Common myeloid progenitor, CD34-positive (primary cell): ENCODE data around the gene FOXO6.

Experiments used
- CTCF ChIA-PET: fragments of 350-600 bp; sonication (Branson Sonifier 250); formaldehyde crosslinking; loops from one replicate; lab custom pipeline; 2021; ENCODE audit warnings: antibody characterized with exemption; lab: Charles Lee
- POLR2A ChIA-PET: fragments of 350-600 bp; sonication (Branson Sonifier 250); formaldehyde crosslinking; loops from one replicate; lab custom pipeline; 2021; ENCODE audit warnings: antibody characterized with exemption; lab: Charles Lee
- DNase-seq, 3 donors: peaks; one replicate each; pipeline versions ENCODE4 v3.0.0 to v3.0.0-alpha.2; 2013
- H3K27ac ChIP-seq, 2 experiments: 1 replicate in 1 of 2; 2 replicates in 1 of 2; pipeline ENCODE4 v1.7.0; 2013; ENCODE audit warnings: inconsistent platforms in 2 of 2, low read length in 2 of 2, mild to moderate bottlenecking in 2 of 2, low read depth in 1 of 2, moderate library complexity in 1 of 2; ENCODE audit not compliant: severe bottlenecking in 2 of 2, insufficient read depth in 1 of 2, poor library complexity in 1 of 2
- H3K27me3 ChIP-seq, 5 experiments: replicated peaks in 2 of 5; 1 replicate in 3 of 5; 2 replicates in 2 of 5; pipeline versions ENCODE4 v1.6.1 to v1.7.0; 2013; ENCODE audit warnings: low read length in 4 of 5, mild to moderate bottlenecking in 2 of 5, moderate library complexity in 2 of 5, inconsistent platforms in 1 of 5; ENCODE audit not compliant: insufficient read depth in 5 of 5, control insufficient read depth in 4 of 5
- H3K36me3 ChIP-seq, 4 experiments: 1 replicate in 2 of 4; 2 replicates in 2 of 4; pipeline versions ENCODE4 v1.6.1 to v1.7.0; 2013; ENCODE audit warnings: low read length in 3 of 4, control low read depth in 1 of 4, mild to moderate bottlenecking in 1 of 4; ENCODE audit not compliant: control insufficient read depth in 4 of 4, insufficient read depth in 4 of 4
- H3K4me1 ChIP-seq, 4 experiments: 1 replicate in 3 of 4; 2 replicates in 1 of 4; pipeline versions ENCODE4 v1.6.1 to v1.7.1; 2013; ENCODE audit warnings: low read length in 3 of 4, mild to moderate bottlenecking in 3 of 4, control low read depth in 1 of 4, inconsistent platforms in 1 of 4, moderate library complexity in 1 of 4; ENCODE audit not compliant: control insufficient read depth in 4 of 4, insufficient read depth in 4 of 4; ENCODE audit errors: control extremely low read depth in 1 of 4
- H3K4me3 ChIP-seq, 7 experiments: 1 replicate in 4 of 7; 2 replicates in 3 of 7; pipeline versions ENCODE4 v1.5.1 to v1.7.0; 2013; ENCODE audit warnings: mild to moderate bottlenecking in 7 of 7, low read length in 6 of 7, moderate library complexity in 6 of 7, inconsistent platforms in 2 of 7, low read depth in 2 of 7, control low read depth in 1 of 7; ENCODE audit not compliant: insufficient read depth in 4 of 7, control insufficient read depth in 1 of 7; ENCODE audit errors: extremely low read depth in 1 of 7
- H3K9me3 ChIP-seq, 5 experiments: 1 replicate in 4 of 5; 2 replicates in 1 of 5; pipeline versions ENCODE4 v1.6.1 to v1.7.1; 2013; ENCODE audit warnings: low read length in 4 of 5, mild to moderate bottlenecking in 2 of 5, inconsistent platforms in 1 of 5, low read depth in 1 of 5, moderate library complexity in 1 of 5; ENCODE audit not compliant: control insufficient read depth in 4 of 5, insufficient read depth in 2 of 5; ENCODE audit errors: control extremely low read depth in 1 of 5
- WGBS: methylation state at CpG from one replicate; pipeline ENCODE4 v1.1.5; 2013; ENCODE audit not compliant: insufficient coverage; 5-methylcytosine and 5-hydroxymethylcytosine counted together

Gene FOXO6

DNA sequence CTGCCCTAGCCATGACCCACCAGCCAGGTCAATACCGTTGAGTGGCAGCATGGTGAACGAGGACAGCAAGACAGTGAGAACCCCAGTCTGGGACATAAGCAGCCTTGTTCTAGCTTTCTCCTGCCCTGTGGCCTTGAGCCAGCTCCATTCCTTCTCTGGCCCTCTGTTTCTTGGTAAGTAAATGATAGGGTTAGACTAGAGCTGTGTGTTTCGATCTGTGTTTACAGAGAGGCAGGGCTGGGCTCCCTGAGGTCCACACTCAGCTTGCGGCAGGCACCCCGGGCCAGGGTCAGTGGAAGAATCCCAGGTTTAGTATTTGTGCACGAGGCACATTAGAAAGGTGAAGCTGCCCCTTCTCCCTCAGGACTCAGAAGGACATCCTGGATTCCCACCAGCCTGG is 27.3 kb downstream of the FOXO6 start:
- ChIA-PET CTCF (no interaction called here), POLR2A (no interaction called here)
- Histone ChIP-seq H3K27ac (no peak overlapping the region), H3K9me3 (no peaks in the 10 kb centered on the region), H3K27me3 (peaks cover 2 to 34% (median 25%) of the 10 kb centered on the region in 5 experiments), H3K36me3 (no peaks in the 10 kb centered on the region), H3K4me1 (peaks cover 0 to 9% (median 3%) of the 10 kb centered on the region in 4 experiments), H3K4me3 (no peak overlapping the region)
- DNase-seq, result no peak
- WGBS, result 98% methylated on average over 5 of the region's 6 CpGs

DNA sequence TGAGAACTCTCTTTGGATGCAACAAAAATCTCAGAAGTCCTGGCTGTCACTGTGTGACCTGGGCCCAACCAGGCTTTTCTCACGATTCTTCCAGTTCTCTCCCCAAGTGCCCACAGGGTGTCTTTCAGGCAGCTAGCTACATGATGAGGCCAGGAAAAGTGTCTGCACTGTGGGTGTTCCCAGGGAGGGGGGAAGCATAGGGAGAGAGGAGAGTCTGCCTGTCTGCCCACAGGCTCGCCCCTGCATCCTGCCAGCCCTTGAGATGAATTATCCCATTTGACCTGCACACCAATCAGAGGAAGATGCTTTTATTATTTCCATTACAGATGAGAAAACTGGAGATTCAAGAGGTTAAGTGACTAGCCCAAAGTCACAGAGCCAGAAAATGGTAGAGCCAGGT is 27.8 kb downstream of the FOXO6 start:
- CTCF ChIA-PET, result no interaction called here
- POLR2A ChIA-PET, result no interaction called here
- Histone ChIP-seq H3K27me3 (peaks cover under 1 to 29% (median 20%) of the 10 kb centered on the region in 5 experiments), H3K9me3 (no peaks in the 10 kb centered on the region), H3K4me1 (peaks cover 0 to 6% (median 2%) of the 10 kb centered on the region in 4 experiments), H3K27ac (no peak overlapping the region), H3K4me3 (no peak overlapping the region), H3K36me3 (no peaks in the 10 kb centered on the region)
- no peak for DNase-seq
- no CpG with 5 or more reads among the region's 2 CpGs for WGBS

GRCh38 chr1:41390166-41390565 is 28.9 kb downstream of the FOXO6 start:
- Histone ChIP-seq H3K27me3 (peaks cover 0 to 26% (median 14%) of the 10 kb centered on the region in 5 experiments), H3K4me3 (no peak overlapping the region), H3K27ac (no peak overlapping the region), H3K4me1 (peaks cover 0 to 6% (median 2%) of the 10 kb centered on the region in 4 experiments), H3K9me3 (no peaks in the 10 kb centered on the region), H3K36me3 (no peaks in the 10 kb centered on the region)
- CTCF ChIA-PET, result interaction anchor here (1.4 kb wide), 1 partner anchor 33 kb away, joined by 3 read pairs; no protein-coding TSS in a partner anchor
- WGBS, result 93% methylated on average over 7 of the region's 10 CpGs
- DNase-seq, result no peak
- POLR2A ChIA-PET, result no interaction called here

DNA sequence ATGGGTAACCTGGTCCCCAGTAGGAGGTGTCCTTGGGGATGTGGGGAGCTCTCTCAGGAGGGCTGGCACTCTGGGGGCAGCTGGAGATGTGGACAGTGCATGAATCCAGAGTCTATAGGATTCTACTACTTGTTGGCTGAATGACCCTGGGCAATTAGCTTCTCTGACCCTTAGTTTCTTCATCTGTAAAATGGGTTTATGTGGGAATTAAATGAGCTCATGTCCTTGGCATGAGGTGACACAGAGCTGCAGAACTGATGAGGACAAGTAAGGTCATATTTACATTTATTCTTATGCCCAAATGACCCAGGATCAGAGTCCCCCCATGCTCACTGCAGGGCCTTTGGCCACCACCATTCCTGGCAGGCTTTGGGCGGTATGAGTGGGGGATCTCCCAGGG is 29.3 kb downstream of the FOXO6 start:
- POLR2A ChIA-PET, result no interaction called here
- H3K36me3 ChIP-seq, result no peaks in the 10 kb centered on the region
- H3K4me3 ChIP-seq, result no peak overlapping the region
- CTCF ChIA-PET, result interaction anchor here (1.4 kb wide), 1 partner anchor 33 kb away, joined by 3 read pairs; no protein-coding TSS in a partner anchor
- H3K27ac ChIP-seq, result no peak overlapping the region
- H3K9me3 ChIP-seq, result no peaks in the 10 kb centered on the region
- H3K27me3 ChIP-seq, result peaks cover 0 to 26% (median 14%) of the 10 kb centered on the region in 5 experiments
- 100% methylated on average over 1 of the region's 1 CpG for WGBS
- DNase-seq, result no peak
- H3K4me1 ChIP-seq, result peaks cover 0 to 6% (median 2%) of the 10 kb centered on the region in 4 experiments

- no peak for DNase-seq
- ChIA-PET CTCF (interaction anchor here (1.0 kb wide), 1 partner anchor 82 kb away, joined by 4 read pairs; no protein-coding TSS in a partner anchor), POLR2A (no interaction called here)
- peaks cover 0 to 25% (median 15%) of the 10 kb centered on the region in 5 experiments for H3K27me3 ChIP-seq
- H3K9me3 ChIP-seq, result no peaks in the 10 kb centered on the region
- no peaks in the 10 kb centered on the region for H3K36me3 ChIP-seq
- WGBS, result 80% methylated on average over 5 of the region's 9 CpGs
- H3K4me3 ChIP-seq, result no peak overlapping the region
- H3K27ac ChIP-seq, result no peak overlapping the region
- H3K4me1 ChIP-seq, result peaks cover 0 to 6% (median 2%) of the 10 kb centered on the region in 4 experiments
These were observed 30.7 kb downstream of the FOXO6 start for GRCh38 chr1:41391834-41392527.

- DNase-seq, result no peak
- Histone ChIP-seq H3K4me3 (no peak overlapping the region), H3K27ac (no peak overlapping the region), H3K9me3 (no peaks in the 10 kb centered on the region), H3K4me1 (peaks cover 0 to 4% (median under 1%) of the 10 kb centered on the region in 4 experiments), H3K36me3 (no peaks in the 10 kb centered on the region), H3K27me3 (peaks cover 0 to 25% (median 15%) of the 10 kb centered on the region in 5 experiments)
- CTCF ChIA-PET, result interaction anchor here (0.7 to 1.0 kb wide), 2 partner anchors 83 to 89 kb away, joined by 3 to 4 read pairs; no protein-coding TSS in a partner anchor
- POLR2A ChIA-PET, result no interaction called here
- WGBS, result 100% methylated on average over 3 of the region's 4 CpGs
These were observed 31.3 kb downstream of the FOXO6 start for GRCh38 chr1:41392528-41392924.

- ChIA-PET CTCF (interaction anchor here (1.3 kb wide), 1 partner anchor 63 kb away, joined by 3 read pairs; no protein-coding TSS in a partner anchor), POLR2A (no interaction called here)
- H3K4me1 ChIP-seq, result no peaks in the 10 kb centered on the region
- H3K27me3 ChIP-seq, result peaks cover 0 to 25% (median 13%) of the 10 kb centered on the region in 5 experiments
- H3K27ac ChIP-seq, result no peak overlapping the region
- H3K9me3 ChIP-seq, result no peaks in the 10 kb centered on the region
- no peaks in the 10 kb centered on the region for H3K36me3 ChIP-seq
- H3K4me3 ChIP-seq, result no peak overlapping the region
- WGBS, result 95% methylated on average over 6 of the region's 6 CpGs
- DNase-seq, result no peak
These were observed 32.6 kb downstream of the FOXO6 start for GRCh38 chr1:41393716-41394368.
